WTC11 (cell line): Measurements from ENCODE around the gene FOXF2. TPM values are rescaled to one million over a fixed set of nuclear protein-coding genes. Genes with fewer than 3 reads are reported as not detected.

Experiments used
- ATAC-seq: fragments of 200-7000 bp; cut with Tn5 transposase; 2 replicates; pipeline ENCODE4 v1.10.0; 2021; ENCODE audit warnings: mild to moderate bottlenecking, moderate library complexity
- CTCF ChIA-PET: fragments of 300-600 bp; sonication (Branson Sonifier 250); formaldehyde crosslinking; loops from one replicate; lab custom pipeline; 2021; ENCODE audit warnings: antibody characterized with exemption; lab: Charles Lee
- POLR2A ChIA-PET: fragments of 350-600 bp; sonication (Branson Sonifier 250); formaldehyde crosslinking; loops from one replicate; lab custom pipeline; 2021; ENCODE audit warnings: antibody characterized with exemption; lab: Charles Lee
- DNase-seq: peaks from one replicate; pipeline ENCODE4 v3.0.0; 2021; ENCODE audit warnings: low spot score
- H3K27ac Mint-ChIP-seq: 2 replicates; pipeline ENCODE4 v1.8.0; 2021; ENCODE audit warnings: mixed read lengths
- H3K27me3 Mint-ChIP-seq: 2 replicates; pipeline ENCODE4 v1.8.0; 2021; ENCODE audit warnings: low read depth, mild to moderate bottlenecking, moderate library complexity, mixed read lengths
- H3K36me3 Mint-ChIP-seq: 2 replicates; pipeline ENCODE4 v1.8.0; 2021; ENCODE audit warnings: mixed read lengths
- H3K4me1 Mint-ChIP-seq: 2 replicates; pipeline ENCODE4 v1.8.0; 2022; ENCODE audit warnings: mixed read lengths
- H3K4me3 Mint-ChIP-seq: 2 replicates; pipeline ENCODE4 v1.8.0; 2021; ENCODE audit warnings: mild to moderate bottlenecking, moderate library complexity, mixed read lengths
- H3K9me3 Mint-ChIP-seq: 2 replicates; pipeline ENCODE4 v1.8.0; 2021; ENCODE audit warnings: mixed read lengths
- AFF4 ChIP-seq: sonication (generic); formaldehyde crosslinking; IDR thresholded peaks from 2 replicates; pipeline ENCODE4 v1.8.1; 2023; ENCODE audit warnings: mild to moderate bottlenecking, missing genetic modification reagents, borderline replicate concordance
- E2F1 ChIP-seq: sonication (generic); formaldehyde crosslinking; IDR thresholded peaks from 2 replicates; pipeline ENCODE4 v1.8.0; 2022; ENCODE audit warnings: mild to moderate bottlenecking, missing genetic modification reagents
- E2F5 ChIP-seq: sonication (generic); formaldehyde crosslinking; IDR thresholded peaks from 2 replicates; pipeline ENCODE4 v1.8.1; 2022; ENCODE audit warnings: mild to moderate bottlenecking, moderate library complexity, missing genetic modification reagents
- ESRRA ChIP-seq: sonication (generic); formaldehyde crosslinking; IDR thresholded peaks from 2 replicates; pipeline ENCODE4 v1.8.1; 2022; ENCODE audit warnings: mild to moderate bottlenecking, missing genetic modification reagents, borderline replicate concordance
- FOXJ3 ChIP-seq: sonication (generic); formaldehyde crosslinking; IDR thresholded peaks from 2 replicates; pipeline ENCODE4 v1.9.0; 2021; ENCODE audit warnings: missing genetic modification reagents, mild to moderate bottlenecking, borderline replicate concordance
- HMGA2 ChIP-seq: fragments of 250-450 bp; sonication (Bioruptor Pico); IDR thresholded peaks from 2 replicates; pipeline ENCODE4 v1.4.0; 2021; ENCODE audit warnings: mild to moderate bottlenecking, moderate library complexity
- KAT7 ChIP-seq: sonication (generic); formaldehyde crosslinking; IDR thresholded peaks from 2 replicates; pipeline ENCODE4 v1.8.1; 2023; ENCODE audit warnings: missing genetic modification reagents, mild to moderate bottlenecking, borderline replicate concordance
- MAX ChIP-seq: sonication (generic); formaldehyde crosslinking; IDR thresholded peaks from 2 replicates; pipeline ENCODE4 v1.8.0; 2022; ENCODE audit warnings: mild to moderate bottlenecking, missing genetic modification reagents
- NR3C1 ChIP-seq: sonication (generic); formaldehyde crosslinking; conservative IDR thresholded peaks from 2 replicates; pipeline ENCODE4 v1.8.1; 2023; ENCODE audit warnings: low read depth, mild to moderate bottlenecking, missing genetic modification reagents
- PREB ChIP-seq: sonication (generic); formaldehyde crosslinking; IDR thresholded peaks from 2 replicates; pipeline ENCODE4 v1.8.1; 2022; ENCODE audit warnings: mild to moderate bottlenecking, missing genetic modification reagents, moderate library complexity, borderline replicate concordance
- SMAD4 ChIP-seq: sonication (generic); formaldehyde crosslinking; IDR thresholded peaks from 2 replicates; pipeline ENCODE4 v1.8.0; 2022; ENCODE audit warnings: mild to moderate bottlenecking, missing genetic modification reagents
- STAT6 ChIP-seq: sonication (generic); formaldehyde crosslinking; conservative IDR thresholded peaks from 2 replicates; pipeline ENCODE4 v1.8.1; 2023; ENCODE audit warnings: mild to moderate bottlenecking, low read depth, missing genetic modification reagents, moderate library complexity
- ZBTB21 ChIP-seq: sonication (generic); formaldehyde crosslinking; IDR thresholded peaks from 2 replicates; pipeline ENCODE4 v1.8.1; 2023; ENCODE audit warnings: mild to moderate bottlenecking, missing genetic modification reagents, borderline replicate concordance
- ZNF219 ChIP-seq: sonication (generic); formaldehyde crosslinking; IDR thresholded peaks from 2 replicates; pipeline ENCODE4 v1.8.0; 2023; ENCODE audit warnings: missing genetic modification reagents, mild to moderate bottlenecking, borderline replicate concordance
- ZNF317 ChIP-seq: sonication (generic); formaldehyde crosslinking; IDR thresholded peaks from 2 replicates; pipeline ENCODE4 v1.8.1; 2023; ENCODE audit warnings: low read depth, mild to moderate bottlenecking, moderate library complexity, missing genetic modification reagents, borderline replicate concordance
- ZNF423 ChIP-seq: fragments of 250-450 bp; sonication (Bioruptor Pico); IDR thresholded peaks from 2 replicates; pipeline ENCODE4 v2.1.2; 2022; ENCODE audit warnings: mild to moderate bottlenecking, moderate library complexity
- total RNA-seq: library from RNA; stranded (reverse); gene quantifications from 3 replicates; pipeline ENCODE4 v1.2.3, GENCODE V29; 2021

FOXF2 gene
- total RNA-seq, 1 experiment from 2014 or later = 0.11 TPM

GRCh38 chr6:1388630-1389368 lies 577 bp upstream of the FOXF2 start (continued):
- TF ChIP-seq STAT6 (CRISPR knock-in tag) = no peak
- TF ChIP-seq, all 79 proteins: peak for 0

- TF ChIP-seq PREB (CRISPR knock-in tag) = no peak
- TF ChIP-seq E2F5 (CRISPR knock-in tag) = no peak
- no peak for TF ChIP-seq ZNF317 (CRISPR knock-in tag)
- no peak for TF ChIP-seq ESRRA (CRISPR knock-in tag)
- no peak for TF ChIP-seq FOXJ3 (CRISPR knock-in tag)
- no peak for TF ChIP-seq HMGA2
- no peak for TF ChIP-seq KAT7 (CRISPR knock-in tag)
- no peak for TF ChIP-seq ZNF219 (CRISPR knock-in tag)
- TF ChIP-seq SMAD4 (CRISPR knock-in tag) = no peak
- no peak for TF ChIP-seq MAX (CRISPR knock-in tag)
- TF ChIP-seq ZNF423 = no peak
- peak; percentile 44 for DNase-seq
- ATAC-seq = peak; percentile 1; the same call in 1 of the 2 replicates
- Mint-ChIP-seq H3K36me3 (no peaks in the 10 kb centered on the region; the same call in 1 of the 2 replicates), H3K27me3 (peaks cover 93% of the 10 kb centered on the region), H3K9me3 (no peaks in the 10 kb centered on the region), H3K4me1 (peaks cover 45% of the 10 kb centered on the region), H3K4me3 (peak overlapping the region; percentile 73), H3K27ac (no peak overlapping the region)
- CTCF ChIA-PET = interaction anchor here (0.7 to 1.5 kb wide), 5 partner anchors 9 to 46 kb away, joined by 3 to 5 read pairs (median 4); no protein-coding TSS in a partner anchor
- POLR2A ChIA-PET = no interaction called here
These were observed 963 bp downstream of the FOXF2 start for GRCh38 chr6:1390133-1390945.

- peak; percentile 54 for DNase-seq
- H3K36me3 Mint-ChIP-seq = no peaks in the 10 kb centered on the region
- TF ChIP-seq NR3C1 (CRISPR knock-in tag) = no peak
- no peak for TF ChIP-seq AFF4 (CRISPR knock-in tag)
- no peak for TF ChIP-seq PREB (CRISPR knock-in tag)
- TF ChIP-seq E2F1 (CRISPR knock-in tag) = no peak
- TF ChIP-seq FOXJ3 (CRISPR knock-in tag) = no peak
- no peak for TF ChIP-seq ZBTB21 (CRISPR knock-in tag)
- no peaks in the 10 kb centered on the region for H3K9me3 Mint-ChIP-seq
- H3K4me1 Mint-ChIP-seq = peaks cover 41% of the 10 kb centered on the region
- peak; percentile 4 for ATAC-seq
- peaks cover 93% of the 10 kb centered on the region for H3K27me3 Mint-ChIP-seq
- ChIA-PET CTCF (interaction anchor here (0.7 to 1.5 kb wide), 4 partner anchors 8 to 223 kb away, joined by 3 to 5 read pairs (median 4); no protein-coding TSS in a partner anchor), POLR2A (no interaction called here)
- no peak overlapping the region for H3K27ac Mint-ChIP-seq
- H3K4me3 Mint-ChIP-seq = peak overlapping the region; percentile 49
These were observed 1.8 kb downstream of the FOXF2 start for GRCh38 chr6:1390946-1391799.
